SKM-1 treated with dmso at 0.1 percent for 144 hours (cell line): ENCODE data around the gene DBNL.

Experiments
- DNase-seq: peaks from one replicate; lab custom pipeline; 2025; ENCODE audit not compliant: unreplicated experiment; lab: John Stamatoyannopoulos, UW

Gene DBNL

GRCh38 chr7:44061645-44062179, 17.2 kb downstream of the DBNL start:
- no peak for DNase-seq

- DNase-seq = no peak
Measured at GRCh38 chr7:44062180-44062902, 17.8 kb downstream of the DBNL start.

- no peak for DNase-seq
Measured at GRCh38 chr7:44062903-44063295, 18.4 kb downstream of the DBNL start.

GRCh38 chr7:44063547-44063893, 19.0 kb downstream of the DBNL start:
- no peak for DNase-seq

- no peak for DNase-seq
Measured at GRCh38 chr7:44063894-44064651, 19.6 kb downstream of the DBNL start.

GRCh38 chr7:44064791-44065430, 20.4 kb downstream of the DBNL start:
- no peak for DNase-seq

- DNase-seq = no peak
Measured at GRCh38 chr7:44065431-44066110, 21.1 kb downstream of the DBNL start, which contains the start of gene PGAM2. TSS of gene PGAM2 (minus strand) at chr7:44065567. CDS start at chr7:44065529, 38 bp downstream.

GRCh38 chr7:44066111-44066460, 21.6 kb downstream of the DBNL start:
- DNase-seq = no peak

GRCh38 chr7:44066494-44067063, 22.1 kb downstream of the DBNL start:
- DNase-seq = no peak

- DNase-seq = no peak
Measured at GRCh38 chr7:44067064-44067951, 22.8 kb downstream of the DBNL start.

- DNase-seq = no peak
Measured at GRCh38 chr7:44068054-44068453, 23.6 kb downstream of the DBNL start.

GRCh38 chr7:44071726-44072363, 27.3 kb downstream of the DBNL start:
- DNase-seq = no peak

GRCh38 chr7:44072364-44073231, 28.1 kb downstream of the DBNL start:
- DNase-seq = peak; percentile 24

GRCh38 chr7:44073664-44074348, 29.3 kb downstream of the DBNL start:
- peak; percentile 56 for DNase-seq

GRCh38 chr7:44074349-44074695, 29.8 kb downstream of the DBNL start:
- no peak for DNase-seq

- DNase-seq = no peak
Measured at GRCh38 chr7:44075296-44076075, 31.0 kb downstream of the DBNL start.
